Measurements from ENCODE around the gene THSD4.
A peak's percentile ranks its signal among the peaks of the same experiment; 100 is the strongest.

The THSD4 gene

DNA sequence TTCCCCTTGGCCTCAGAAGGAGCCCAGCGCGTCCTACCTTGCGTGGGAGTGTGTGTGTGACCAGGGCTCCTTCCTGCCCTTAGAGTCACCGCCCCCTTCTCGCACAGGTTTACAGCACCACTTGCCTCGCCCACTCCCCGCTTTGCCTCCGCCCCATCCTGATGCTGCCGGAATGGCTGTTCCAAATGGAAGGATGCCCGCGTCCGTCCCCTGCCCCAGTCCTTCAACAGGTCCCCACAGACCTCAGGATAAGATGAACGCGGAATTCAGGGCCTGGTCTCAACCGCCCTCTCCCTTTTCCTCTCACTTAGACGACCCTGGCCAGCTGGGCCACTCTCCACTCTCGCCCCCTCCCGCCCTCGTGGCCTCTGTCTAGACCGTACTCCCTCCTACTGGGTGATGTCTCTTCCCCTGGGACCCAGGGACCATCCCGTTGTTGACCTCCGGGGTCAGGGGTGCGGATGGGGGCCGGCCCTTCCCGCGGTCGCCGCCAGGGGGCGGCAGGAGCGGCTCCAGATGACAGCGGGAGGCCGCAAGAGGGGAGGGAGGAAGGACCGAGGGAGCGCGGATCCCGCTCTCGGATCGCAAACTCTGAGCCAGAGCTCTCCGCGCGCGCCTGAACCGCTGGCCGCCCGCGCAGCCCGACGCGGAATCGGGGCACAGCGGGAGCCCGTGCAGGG lies at the start of gene THSD4:
Gene THSD4, plus strand, starts transcription at position 585 of the 680 bp plus-strand sequence.
- TF ChIP-seq Cebpa-rat (IDR thresholded peaks at IDR 0.05): no peak
- H3K4me3 ChIP-seq: peak within 1 kb of the TSS; percentile 76
- no peaks in the 10 kb centered on the region for H3K9me3 ChIP-seq
- H3K4me1 ChIP-seq: peaks cover 32% of the 10 kb centered on the region
- H3K4me2 ChIP-seq: peak within 1 kb of the TSS; percentile 97
- peaks cover 13% of the 10 kb centered on the region; the same call in 1 of the 2 replicates for H4K20me1 ChIP-seq
- H3K9ac ChIP-seq: peak within 1 kb of the TSS; percentile 48; the same call in 1 of the 2 replicates
- peaks cover 33% of the 10 kb centered on the region for H3K27me3 ChIP-seq
- H3K27ac ChIP-seq: no peak within 1 kb of the TSS
- no peaks in the 10 kb centered on the region for H3K36me3 ChIP-seq

GRCh38 chr15:71066983-71067382 lies 48.3 kb upstream of the THSD4 start:
- Histone ChIP-seq H3K27ac (no peak overlapping the region), H3K27me3 (no peaks in the 10 kb centered on the region), H4K20me1 (no peaks in the 10 kb centered on the region), H3K4me2 (no peak overlapping the region), H3K9me3 (no peaks in the 10 kb centered on the region), H3K9ac (no peak overlapping the region), H3K4me3 (no peak overlapping the region), H3K36me3 (no peaks in the 10 kb centered on the region), H3K4me1 (peaks cover 10% of the 10 kb centered on the region)
- no peak for TF ChIP-seq Cebpa-rat (IDR thresholded peaks at IDR 0.05)

- Histone ChIP-seq H3K36me3 (no peaks in the 10 kb centered on the region), H3K4me3 (no peak overlapping the region), H3K27ac (no peak overlapping the region), H3K27me3 (no peaks in the 10 kb centered on the region), H3K4me2 (no peak overlapping the region), H3K9ac (no peak overlapping the region), H4K20me1 (no peaks in the 10 kb centered on the region), H3K9me3 (no peaks in the 10 kb centered on the region; the same call in 1 of the 2 replicates), H3K4me1 (no peaks in the 10 kb centered on the region)
- no peak for TF ChIP-seq Cebpa-rat (IDR thresholded peaks at IDR 0.05)
These were observed 45.6 kb upstream of the THSD4 start for GRCh38 chr15:71069693-71070092.

DNA sequence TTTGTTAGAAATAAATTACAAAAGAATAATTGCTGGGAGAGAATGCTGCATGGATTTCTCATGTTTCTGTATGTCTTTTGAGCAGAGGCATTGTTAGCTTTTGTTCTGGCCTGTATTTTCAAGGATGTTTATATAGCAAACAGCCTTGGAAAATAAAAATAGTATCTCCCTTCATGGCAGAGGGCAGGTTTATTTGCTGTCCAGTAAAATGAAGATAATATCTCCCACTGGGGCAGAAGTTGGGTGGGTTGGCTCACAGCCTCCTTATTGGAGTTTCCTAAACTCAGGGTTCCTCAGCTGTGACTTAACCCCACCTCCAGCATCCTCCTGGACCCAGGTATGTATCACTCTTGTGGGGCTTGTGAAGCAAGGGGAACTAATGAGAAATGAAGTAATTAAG lies 43.7 kb upstream of the THSD4 start:
- Histone ChIP-seq H3K9me3 (no peaks in the 10 kb centered on the region; the same call in 1 of the 2 replicates), H3K27me3 (no peaks in the 10 kb centered on the region), H3K36me3 (no peaks in the 10 kb centered on the region), H3K9ac (no peak overlapping the region), H3K27ac (no peak overlapping the region), H3K4me1 (no peaks in the 10 kb centered on the region), H3K4me3 (no peak overlapping the region), H3K4me2 (no peak overlapping the region), H4K20me1 (no peaks in the 10 kb centered on the region)
- TF ChIP-seq Cebpa-rat (IDR thresholded peaks at IDR 0.05): no peak

GRCh38 chr15:71072423-71072822 lies 42.8 kb upstream of the THSD4 start:
- no peak overlapping the region for H3K4me2 ChIP-seq

GRCh38 chr15:71078506-71079207 lies 36.6 kb upstream of the THSD4 start:
- no peaks in the 10 kb centered on the region for H3K27me3 ChIP-seq
- H3K4me2 ChIP-seq: no peak overlapping the region
- H3K36me3 ChIP-seq: no peaks in the 10 kb centered on the region
- TF ChIP-seq Cebpa-rat (IDR thresholded peaks at IDR 0.05): no peak
- H3K9ac ChIP-seq: no peak overlapping the region
- H3K4me1 ChIP-seq: no peaks in the 10 kb centered on the region
- no peaks in the 10 kb centered on the region for H4K20me1 ChIP-seq
- H3K4me3 ChIP-seq: no peak overlapping the region
- H3K9me3 ChIP-seq: no peaks in the 10 kb centered on the region
- H3K27ac ChIP-seq: no peak overlapping the region

More at GRCh38 chr15:71072423-71072822, 42.8 kb upstream of the THSD4 start:
- Histone ChIP-seq H3K4me1 (no peaks in the 10 kb centered on the region), H3K9ac (no peak overlapping the region), H3K27ac (no peak overlapping the region), H3K9me3 (no peaks in the 10 kb centered on the region; the same call in 1 of the 2 replicates), H3K27me3 (no peaks in the 10 kb centered on the region), H3K4me3 (no peak overlapping the region), H3K36me3 (no peaks in the 10 kb centered on the region), H4K20me1 (no peaks in the 10 kb centered on the region)
- TF ChIP-seq Cebpa-rat (IDR thresholded peaks at IDR 0.05): no peak

GRCh38 chr15:71079208-71080044 lies 35.8 kb upstream of the THSD4 start:
- TF ChIP-seq Cebpa-rat (IDR thresholded peaks at IDR 0.05): no peak
- H3K9ac ChIP-seq: no peak overlapping the region
- no peaks in the 10 kb centered on the region for H4K20me1 ChIP-seq
- H3K4me3 ChIP-seq: no peak overlapping the region
- H3K4me2 ChIP-seq: no peak overlapping the region
- no peaks in the 10 kb centered on the region for H3K27me3 ChIP-seq
- no peak overlapping the region for H3K27ac ChIP-seq
- no peaks in the 10 kb centered on the region for H3K4me1 ChIP-seq
- no peaks in the 10 kb centered on the region for H3K36me3 ChIP-seq
- H3K9me3 ChIP-seq: no peaks in the 10 kb centered on the region

DNA sequence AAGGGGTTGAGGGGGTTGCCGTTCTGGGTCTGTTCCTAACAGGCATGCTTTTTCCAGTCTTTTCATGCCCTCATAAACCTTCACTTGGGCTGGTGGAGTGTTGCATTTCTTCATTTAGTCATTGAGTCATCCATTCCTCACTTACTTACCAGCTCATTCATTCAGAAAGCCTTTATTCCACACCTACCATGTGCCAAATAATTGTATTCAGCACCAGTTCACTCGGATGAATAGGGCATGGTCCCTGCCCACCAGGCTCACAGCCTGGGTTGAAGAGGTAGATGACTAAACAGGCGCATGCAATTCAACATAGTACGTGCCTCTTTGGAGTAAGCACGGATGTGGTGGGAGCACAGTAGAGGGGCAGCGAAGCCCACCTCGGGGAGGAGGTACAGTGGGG lies 35.1 kb upstream of the THSD4 start:
- Histone ChIP-seq H3K4me1 (no peaks in the 10 kb centered on the region), H3K9me3 (no peaks in the 10 kb centered on the region), H3K36me3 (no peaks in the 10 kb centered on the region), H4K20me1 (no peaks in the 10 kb centered on the region), H3K4me3 (no peak overlapping the region), H3K27ac (no peak overlapping the region), H3K4me2 (no peak overlapping the region), H3K27me3 (no peaks in the 10 kb centered on the region), H3K9ac (no peak overlapping the region)
- no peak for TF ChIP-seq Cebpa-rat (IDR thresholded peaks at IDR 0.05)

- Histone ChIP-seq H3K27ac (no peak overlapping the region), H3K4me3 (no peak overlapping the region), H3K4me2 (no peak overlapping the region), H3K27me3 (no peaks in the 10 kb centered on the region), H3K4me1 (no peaks in the 10 kb centered on the region), H3K36me3 (no peaks in the 10 kb centered on the region), H3K9ac (no peak overlapping the region), H3K9me3 (no peaks in the 10 kb centered on the region), H4K20me1 (no peaks in the 10 kb centered on the region)
- no peak for TF ChIP-seq Cebpa-rat (IDR thresholded peaks at IDR 0.05)
These were observed 34.6 kb upstream of the THSD4 start for GRCh38 chr15:71080705-71081104.

Data from BLaER1 (cell line).